Measurements from ENCODE around the gene MAGI2.

The MAGI2 gene

DNA sequence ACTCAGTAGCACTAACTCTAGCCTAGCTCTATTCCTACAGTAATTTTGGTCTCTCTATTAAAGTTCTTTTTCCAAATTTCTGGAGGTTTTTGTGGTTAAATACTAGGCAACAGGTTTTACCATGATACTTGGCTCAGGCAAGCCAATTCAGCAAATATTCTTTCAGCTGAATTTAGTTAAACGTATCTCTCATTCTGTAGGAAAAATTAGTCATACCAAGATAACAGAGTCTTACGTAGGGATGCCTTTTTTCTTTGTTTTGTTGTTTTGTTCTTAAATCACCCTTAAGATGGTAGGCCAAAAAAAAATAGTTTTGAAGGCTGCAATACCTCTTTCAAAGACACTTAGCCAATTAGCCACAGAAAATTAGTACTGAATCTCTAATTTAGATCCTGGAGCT lies 180.5 kb downstream of the MAGI2 start:
- no peak overlapping the region for H3K4me3 ChIP-seq (ENCODE audit: low read depth, low read length)

GRCh38 chr7:79272066-79272669 lies 181.3 kb downstream of the MAGI2 start:
- H3K4me3 ChIP-seq (ENCODE audit: low read depth, low read length), result no peak overlapping the region

- no peak overlapping the region for H3K4me3 ChIP-seq (ENCODE audit: low read depth, low read length)
These were observed 184.7 kb downstream of the MAGI2 start for GRCh38 chr7:79268730-79269129.

- H3K4me3 ChIP-seq (ENCODE audit: low read depth, low read length), result no peak overlapping the region
These were observed 194.6 kb downstream of the MAGI2 start for GRCh38 chr7:79258826-79259225.

- H3K4me3 ChIP-seq (ENCODE audit: low read depth, low read length), result no peak overlapping the region
These were observed 195.5 kb downstream of the MAGI2 start for GRCh38 chr7:79257959-79258358.

GRCh38 chr7:79245623-79246249 lies 207.7 kb downstream of the MAGI2 start:
- H3K4me3 ChIP-seq (ENCODE audit: low read depth, low read length), result no peak overlapping the region

GRCh38 chr7:79244482-79244881 lies 209.0 kb downstream of the MAGI2 start:
- H3K4me3 ChIP-seq (ENCODE audit: low read depth, low read length), result no peak overlapping the region

- H3K4me3 ChIP-seq (ENCODE audit: low read depth, low read length), result no peak overlapping the region
These were observed 212.0 kb downstream of the MAGI2 start for GRCh38 chr7:79241288-79242060.

DNA sequence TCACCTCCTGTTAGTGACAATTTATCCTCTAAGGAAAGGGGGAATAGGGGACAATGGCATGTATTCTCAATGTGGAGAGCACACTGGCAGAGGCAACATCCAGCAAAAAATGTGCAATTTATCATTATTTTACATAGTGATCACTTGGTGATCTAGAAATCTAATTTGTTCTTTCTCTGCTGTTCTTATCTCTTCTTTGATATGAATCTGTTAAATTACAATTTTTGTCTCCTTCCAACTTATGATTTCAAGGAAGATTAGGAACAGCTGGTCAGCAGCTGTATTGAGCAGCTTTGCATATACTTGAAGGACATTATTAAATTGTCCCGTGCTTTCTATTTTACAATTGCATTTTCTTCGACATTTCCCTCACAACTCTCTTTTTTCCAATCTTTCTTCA lies 213.1 kb downstream of the MAGI2 start:
- H3K4me3 ChIP-seq (ENCODE audit: low read depth, low read length), result no peak overlapping the region

GRCh38 chr7:79236352-79237028 lies 217.0 kb downstream of the MAGI2 start:
- no peak overlapping the region for H3K4me3 ChIP-seq (ENCODE audit: low read depth, low read length)

DNA sequence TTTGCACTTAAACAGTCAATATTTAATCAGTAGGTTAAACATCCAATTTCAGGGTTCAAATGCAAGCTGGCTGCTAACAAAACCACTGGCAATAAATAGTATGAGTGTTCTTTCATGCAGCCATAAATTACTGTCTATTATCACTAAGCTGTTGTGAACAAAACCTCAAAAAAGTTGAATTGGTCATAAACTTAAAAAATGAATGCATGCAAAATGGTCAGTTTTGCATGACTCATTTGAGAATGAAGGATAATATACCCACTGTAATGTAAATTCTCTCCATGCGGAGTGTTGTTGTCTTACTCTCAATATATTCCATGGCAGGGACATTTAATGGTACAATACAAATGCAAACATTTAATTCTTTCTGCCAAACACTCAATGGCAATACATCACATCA lies 226.4 kb downstream of the MAGI2 start:
- H3K4me3 ChIP-seq (ENCODE audit: low read depth, low read length), result no peak overlapping the region

- H3K4me3 ChIP-seq (ENCODE audit: low read depth, low read length), result no peak overlapping the region
These were observed 232.3 kb downstream of the MAGI2 start for GRCh38 chr7:79221211-79221610.

GRCh38 chr7:79217976-79218626 lies 235.4 kb downstream of the MAGI2 start:
- H3K4me3 ChIP-seq (ENCODE audit: low read depth, low read length), result no peak overlapping the region

GRCh38 chr7:79217468-79217867 lies 236.0 kb downstream of the MAGI2 start:
- H3K4me3 ChIP-seq (ENCODE audit: low read depth, low read length), result no peak overlapping the region

- no peak overlapping the region for H3K4me3 ChIP-seq (ENCODE audit: low read depth, low read length)
These were observed 237.2 kb downstream of the MAGI2 start for GRCh38 chr7:79216236-79216635.

- no peak overlapping the region for H3K4me3 ChIP-seq (ENCODE audit: low read depth, low read length)
These were observed 241.1 kb downstream of the MAGI2 start for GRCh38 chr7:79212334-79212733.

DNA sequence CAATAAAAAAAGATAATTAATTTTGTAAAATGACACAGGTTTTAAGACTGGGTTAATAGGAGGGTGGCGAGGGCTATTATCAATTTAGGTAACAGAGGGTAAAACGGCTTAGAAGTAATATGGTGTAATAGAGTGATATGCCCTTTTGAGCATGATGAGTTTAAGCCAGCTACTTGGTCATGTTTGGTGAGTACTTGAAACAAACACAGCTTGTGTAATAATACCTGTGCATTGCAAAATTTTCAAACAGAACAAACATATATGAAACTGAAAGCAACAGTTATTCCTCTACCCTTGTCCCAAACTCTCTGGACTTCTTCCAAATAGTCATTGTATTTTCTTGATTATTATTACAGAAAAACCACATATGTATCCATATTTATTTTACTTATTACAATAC lies 241.7 kb downstream of the MAGI2 start:
- no peak overlapping the region for H3K4me3 ChIP-seq (ENCODE audit: low read depth, low read length)

GRCh38 chr7:79199961-79200360 lies 253.5 kb downstream of the MAGI2 start:
- H3K4me3 ChIP-seq (ENCODE audit: low read depth, low read length), result no peak overlapping the region

DNA sequence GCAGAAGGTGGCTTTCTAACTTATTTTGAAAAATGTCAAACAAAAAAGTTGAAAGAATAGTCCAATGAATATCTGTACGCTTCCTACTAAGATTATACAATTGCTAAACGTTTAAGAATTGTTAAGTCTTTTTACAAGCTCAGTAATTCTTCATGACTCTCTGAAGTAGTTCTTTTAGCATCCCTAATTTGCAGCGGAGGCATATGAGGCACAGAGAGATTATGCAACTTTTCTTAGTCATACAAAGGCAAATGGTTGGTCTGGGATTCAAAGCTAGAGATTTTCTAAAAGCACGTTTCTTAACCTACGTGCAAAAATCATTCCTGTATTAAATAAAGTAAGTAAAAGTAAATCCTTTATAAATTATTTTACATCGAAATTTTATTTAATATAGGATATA lies 254.2 kb downstream of the MAGI2 start:
- no peak overlapping the region for H3K4me3 ChIP-seq (ENCODE audit: low read depth, low read length)

- H3K4me3 ChIP-seq (ENCODE audit: low read depth, low read length), result no peak overlapping the region
These were observed 267.9 kb downstream of the MAGI2 start for GRCh38 chr7:79185605-79186004.

GRCh38 chr7:79182283-79182682 lies 271.2 kb downstream of the MAGI2 start:
- H3K4me3 ChIP-seq (ENCODE audit: low read depth, low read length), result no peak overlapping the region
